Activated gamma-delta T cell treated with anti-CD3 and anti-CD28 coated beads, Interleukin-2, amount 50 U/mL, for 16 hours (primary cell): ENCODE measurements around the gene EXOC6B.

Source experiments
- DNase-seq: peaks from one replicate; pipeline ENCODE4 v3.0.0-alpha.2; 2020; ENCODE audit warnings: low read depth

Gene EXOC6B

DNA sequence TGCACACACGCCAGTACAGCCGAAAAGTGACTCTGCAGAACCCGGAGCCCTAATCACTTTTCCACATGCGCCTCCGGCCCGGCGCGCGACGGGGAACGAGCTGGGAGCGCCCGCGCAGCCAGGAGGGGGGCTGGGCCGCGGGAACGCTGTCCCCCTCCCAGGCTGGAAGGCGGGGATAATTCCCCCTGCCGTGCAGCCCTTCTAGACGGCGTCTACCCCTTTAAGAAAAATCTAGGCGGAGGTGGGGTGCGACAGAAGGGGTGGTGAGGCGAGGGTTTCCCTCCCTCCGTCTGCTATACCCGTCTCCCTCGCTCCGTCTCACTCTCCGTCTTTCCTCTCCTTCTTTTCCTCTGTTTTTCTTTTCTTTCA is 680.6 kb downstream of the EXOC6B start:
- no peak for DNase-seq

DNA sequence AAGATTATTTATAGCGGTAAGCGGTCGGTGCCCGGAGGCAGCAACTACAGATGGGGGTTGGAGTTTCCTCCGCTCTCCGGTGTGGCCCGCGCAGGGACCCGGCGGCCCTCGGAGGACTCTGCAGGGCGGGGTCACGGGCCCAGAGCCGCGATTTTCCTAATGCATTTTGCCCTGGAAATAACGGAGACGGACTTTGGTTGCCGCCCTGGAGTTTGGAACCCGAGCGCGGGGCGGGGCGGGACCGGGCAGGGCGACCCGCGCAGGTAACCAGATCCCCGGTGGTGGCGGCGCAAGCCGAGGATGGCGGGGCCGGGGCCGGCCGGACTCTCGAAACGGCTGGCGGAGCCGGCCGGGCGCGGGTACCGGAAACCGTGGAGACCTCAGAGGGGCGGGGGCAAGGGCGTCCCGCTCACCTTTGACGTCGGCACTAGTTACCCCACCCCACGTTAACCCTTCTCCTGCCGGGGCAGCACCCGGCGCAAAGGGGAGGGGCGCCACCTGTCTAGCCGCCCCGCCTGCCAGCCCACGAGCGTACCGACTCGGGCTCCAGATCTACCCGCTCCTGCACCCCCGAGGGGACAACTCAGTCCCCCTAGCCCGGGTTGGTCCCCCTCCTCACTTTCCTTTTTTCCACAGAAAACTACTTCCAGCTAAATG is 681.1 kb downstream of the EXOC6B start:
- no peak for DNase-seq

DNA sequence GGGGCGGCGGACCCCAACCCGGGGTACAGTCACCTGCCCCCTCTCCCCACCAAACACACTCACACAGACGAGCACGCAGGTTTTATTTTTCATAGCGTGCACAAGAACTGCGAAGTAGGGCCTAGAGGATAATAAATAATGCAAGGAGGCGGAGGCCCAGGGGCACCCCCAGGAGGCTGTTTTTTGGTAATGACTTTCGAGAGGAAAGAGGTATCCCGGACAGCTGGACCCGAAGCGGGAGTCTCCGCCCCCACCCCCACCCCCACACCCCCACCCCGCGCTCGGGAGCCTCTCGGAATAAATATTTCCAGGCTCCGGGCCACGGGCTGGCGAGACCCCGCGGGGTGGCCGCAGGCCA is 681.6 kb downstream of the EXOC6B start:
- no peak for DNase-seq

DNA sequence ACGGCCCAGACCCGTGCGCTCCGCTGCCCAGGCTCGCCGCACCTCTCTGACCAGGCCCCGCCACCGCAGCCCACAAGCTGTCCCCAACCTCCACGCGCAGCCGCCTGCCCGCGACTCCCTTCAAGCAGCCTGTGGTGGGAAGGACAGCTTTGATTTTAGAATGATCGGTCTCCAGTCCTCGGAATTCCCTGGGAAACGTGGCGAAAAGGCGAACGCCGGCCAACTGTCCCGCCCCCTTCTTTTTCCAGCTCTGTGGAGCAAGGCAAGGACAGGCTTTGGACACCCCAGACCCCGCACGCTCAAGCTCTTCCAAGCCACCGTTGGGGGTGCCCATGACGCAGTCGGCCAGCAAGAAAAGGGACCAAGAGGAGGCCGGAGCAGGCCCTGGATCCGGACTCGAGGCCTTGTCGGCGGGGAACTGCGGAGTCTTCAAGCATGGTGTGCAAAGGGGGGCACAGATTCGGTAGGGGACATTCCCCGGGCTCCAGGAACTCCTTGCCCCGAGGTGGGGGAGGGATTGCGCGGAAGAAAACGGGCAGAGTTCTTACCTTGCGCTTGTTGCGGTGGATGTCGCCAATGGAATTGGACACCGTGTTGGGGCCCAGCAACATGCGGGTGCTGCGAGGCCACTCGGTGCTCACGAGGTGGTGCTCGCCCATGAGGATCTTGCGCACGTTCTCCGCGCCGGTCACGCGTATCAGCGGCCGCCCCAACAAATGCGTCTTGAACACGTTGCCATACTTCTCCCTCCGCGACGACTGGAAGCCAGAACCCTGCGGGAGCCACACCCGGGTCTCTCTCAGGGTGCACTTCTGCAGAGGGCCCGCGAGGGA is 682.2 kb downstream of the EXOC6B start:
- DNase-seq = no peak

DNA sequence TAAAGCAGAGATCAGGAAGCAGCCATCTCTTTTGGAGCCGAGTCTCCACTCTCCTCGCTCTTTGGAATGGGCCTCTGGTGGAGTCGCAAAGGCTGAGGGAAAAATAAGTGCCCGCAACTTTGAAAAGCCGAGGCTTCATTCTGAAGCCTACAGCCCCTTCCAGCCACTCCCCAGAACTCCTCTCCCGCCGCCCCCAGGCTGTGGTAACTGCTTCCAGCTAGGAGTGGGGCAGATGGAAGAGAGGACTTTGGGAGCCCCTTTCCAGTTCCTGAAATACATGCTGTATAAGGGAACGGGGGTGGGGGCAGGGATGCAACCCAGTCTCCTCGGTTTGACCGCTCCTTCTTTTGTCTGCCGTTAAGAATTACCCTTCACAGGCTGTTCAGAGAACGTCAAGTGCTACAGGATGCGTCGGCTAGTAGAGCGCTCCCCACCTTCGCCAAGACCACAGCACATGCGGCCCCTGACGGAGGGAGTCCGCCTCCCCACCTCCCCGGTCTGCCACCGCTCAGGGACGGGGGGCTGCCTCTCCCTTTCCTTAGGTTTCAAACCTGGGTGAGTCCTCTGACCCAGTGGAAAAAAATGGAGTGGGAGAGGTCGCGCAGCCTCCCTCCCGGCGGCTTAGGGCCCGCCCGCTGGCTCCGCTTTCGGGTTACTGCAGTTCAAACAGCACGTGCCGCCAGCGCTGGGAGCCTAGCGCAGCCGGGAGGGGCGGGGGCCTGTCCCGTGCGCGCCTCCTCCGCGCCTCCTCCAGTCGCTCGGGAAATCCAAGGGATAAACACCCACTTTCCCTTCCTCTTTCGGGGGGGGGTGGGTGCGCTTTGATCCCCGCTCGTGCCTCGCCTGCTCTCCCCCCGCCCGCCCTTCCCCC is 683.0 kb downstream of the EXOC6B start:
- DNase-seq = no peak

DNA sequence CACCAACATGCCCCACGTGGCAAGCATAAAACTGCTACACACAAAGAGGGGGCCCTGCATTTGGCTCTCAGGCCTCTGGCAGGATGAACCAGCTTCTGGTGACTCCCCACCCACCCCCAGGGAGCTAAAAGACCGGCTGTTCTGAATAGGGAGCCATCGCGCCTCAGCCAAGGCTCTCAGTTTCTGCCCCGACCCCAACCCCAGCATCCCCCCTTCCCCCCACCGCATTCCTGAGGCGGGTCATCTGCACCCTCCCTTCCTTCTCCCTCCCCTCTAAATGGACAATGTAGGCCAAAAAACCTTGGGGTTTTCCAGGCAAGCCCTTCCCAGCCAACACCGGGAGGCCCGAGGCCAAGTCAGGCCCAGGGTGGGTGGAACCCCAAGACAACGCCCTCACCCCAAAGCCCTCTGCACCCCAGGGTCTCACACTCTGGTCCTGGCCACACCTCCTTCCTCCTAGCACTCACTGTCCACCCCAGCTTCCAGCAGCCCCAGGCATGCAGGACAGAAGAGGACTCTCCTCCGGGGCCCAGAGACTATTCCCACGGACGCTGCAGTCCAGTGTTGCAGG is 683.9 kb downstream of the EXOC6B start:
- DNase-seq = no peak

DNA sequence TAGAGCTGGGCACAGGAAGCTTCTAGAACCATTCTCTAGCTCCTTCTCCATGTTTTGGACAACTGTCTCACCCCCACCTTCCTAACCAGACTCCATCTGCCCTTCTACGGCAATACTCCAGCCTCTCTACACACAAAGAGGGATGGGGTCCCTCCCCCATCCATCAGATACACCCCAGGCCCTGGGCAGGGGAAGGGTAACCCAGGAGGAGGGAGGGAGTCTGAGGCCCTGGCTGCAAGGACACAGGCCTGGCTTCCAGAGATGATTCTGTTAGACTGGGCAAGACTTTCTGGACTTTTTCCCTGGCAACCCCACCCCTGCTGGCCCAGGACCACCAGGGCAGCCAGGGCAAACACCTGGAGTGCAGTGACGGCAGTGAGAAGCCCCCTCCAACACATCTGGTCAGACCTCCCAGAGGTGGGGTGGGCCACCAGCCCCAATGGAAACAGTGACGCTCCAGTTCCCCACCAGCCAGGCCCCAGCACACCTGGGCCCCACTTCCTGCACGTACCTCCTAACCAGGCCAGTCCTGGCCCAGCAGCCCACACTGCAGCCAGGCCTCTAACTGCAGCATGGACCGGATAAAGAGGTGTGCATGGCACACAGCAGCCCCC is 684.7 kb downstream of the EXOC6B start:
- no peak for DNase-seq

DNA sequence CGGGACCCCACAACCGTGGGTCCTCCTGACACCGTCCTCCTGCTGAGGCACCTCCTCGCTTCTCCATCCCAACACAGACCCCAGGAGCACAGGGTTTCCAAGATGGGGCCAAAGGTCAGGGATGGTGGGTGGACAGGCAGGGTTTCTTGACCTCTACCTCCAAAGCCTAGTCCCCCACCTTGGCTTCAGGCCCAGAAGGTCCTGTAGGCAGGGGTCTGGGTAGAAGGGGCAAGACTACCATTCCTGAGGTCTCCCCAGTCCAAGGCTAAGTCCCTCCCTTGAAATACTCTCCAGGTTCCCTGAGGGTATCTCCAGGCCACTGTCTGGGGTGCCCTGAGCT is 685.2 kb downstream of the EXOC6B start:
- DNase-seq = no peak

DNA sequence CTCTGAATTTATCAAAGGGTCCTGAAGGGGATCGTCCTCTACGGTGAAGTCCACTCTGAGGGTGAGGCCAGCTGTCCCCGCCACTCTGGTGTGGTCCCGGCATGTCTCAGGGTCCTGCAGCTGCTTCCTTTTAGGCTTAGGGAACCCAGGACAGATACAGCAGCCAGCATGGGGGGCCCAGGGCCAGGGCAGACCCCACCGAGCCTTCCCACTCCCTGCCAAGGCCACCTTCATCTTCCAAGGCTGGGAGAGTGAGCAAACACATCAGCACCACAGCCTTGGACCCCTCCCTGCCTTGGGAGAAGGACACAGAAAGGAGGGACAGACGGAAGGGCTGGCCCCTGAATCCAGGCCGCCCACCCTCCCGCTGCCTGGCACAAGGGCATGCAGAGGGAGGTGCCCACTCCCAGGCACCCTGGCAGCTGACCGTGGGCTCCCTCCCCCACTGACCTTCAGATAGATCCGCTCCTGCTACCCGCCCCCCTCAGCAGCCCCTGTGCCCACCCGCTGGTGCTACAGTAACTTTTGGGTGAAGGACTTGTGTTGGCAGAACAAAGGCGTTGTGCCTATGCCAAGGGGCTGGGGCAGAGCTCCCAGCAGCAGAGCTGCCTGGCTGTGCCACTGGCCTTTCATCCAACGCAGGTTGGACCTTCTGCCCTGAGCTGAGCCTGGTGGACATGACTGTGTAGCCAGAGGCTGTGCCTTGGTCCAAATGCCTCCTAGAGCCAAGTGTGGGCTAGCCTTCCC is 685.8 kb downstream of the EXOC6B start:
- DNase-seq = no peak

DNA sequence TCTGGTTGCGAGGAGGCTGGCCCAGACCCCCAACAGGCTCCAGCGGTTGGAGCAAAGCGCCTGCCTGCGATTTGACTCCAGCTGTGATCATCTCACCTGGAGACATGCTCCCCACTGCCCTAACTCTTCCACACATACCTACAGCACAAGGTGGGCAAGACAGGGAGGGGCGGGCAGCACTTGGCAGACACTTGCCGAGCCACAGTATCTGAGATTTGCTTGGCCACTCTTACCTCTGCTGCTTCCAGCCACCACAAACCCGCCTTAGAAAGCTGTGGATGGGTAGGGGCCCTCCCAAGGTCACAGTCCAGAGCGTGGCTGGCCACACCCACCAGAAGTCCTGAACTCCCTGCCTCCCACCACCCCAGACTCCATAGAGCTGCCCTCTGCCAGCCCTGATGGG is 686.4 kb downstream of the EXOC6B start:
- no peak for DNase-seq

DNA sequence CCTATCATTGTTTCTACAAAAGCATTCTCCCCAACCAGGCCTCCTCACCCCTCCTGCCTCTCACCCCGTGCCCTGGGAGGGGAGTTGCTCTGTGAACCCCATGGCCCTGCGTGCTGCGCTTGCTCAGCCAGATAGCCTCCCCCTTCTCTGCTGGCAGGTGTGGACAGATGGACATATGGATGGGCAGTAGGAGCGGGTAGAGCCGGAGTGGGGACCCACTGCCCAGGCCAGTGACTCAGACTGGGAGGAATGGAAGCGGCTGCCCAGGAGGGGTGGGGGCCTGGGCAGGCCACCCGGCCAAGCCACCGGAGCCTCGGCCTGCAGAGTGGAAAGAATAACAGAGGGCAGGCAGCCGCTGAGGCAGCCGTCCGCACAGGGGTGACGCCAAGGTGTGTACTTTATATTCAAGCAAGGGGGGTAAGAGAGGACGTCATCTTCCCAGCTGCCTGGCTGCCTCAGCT is 686.9 kb downstream of the EXOC6B start:
- DNase-seq = no peak

DNA sequence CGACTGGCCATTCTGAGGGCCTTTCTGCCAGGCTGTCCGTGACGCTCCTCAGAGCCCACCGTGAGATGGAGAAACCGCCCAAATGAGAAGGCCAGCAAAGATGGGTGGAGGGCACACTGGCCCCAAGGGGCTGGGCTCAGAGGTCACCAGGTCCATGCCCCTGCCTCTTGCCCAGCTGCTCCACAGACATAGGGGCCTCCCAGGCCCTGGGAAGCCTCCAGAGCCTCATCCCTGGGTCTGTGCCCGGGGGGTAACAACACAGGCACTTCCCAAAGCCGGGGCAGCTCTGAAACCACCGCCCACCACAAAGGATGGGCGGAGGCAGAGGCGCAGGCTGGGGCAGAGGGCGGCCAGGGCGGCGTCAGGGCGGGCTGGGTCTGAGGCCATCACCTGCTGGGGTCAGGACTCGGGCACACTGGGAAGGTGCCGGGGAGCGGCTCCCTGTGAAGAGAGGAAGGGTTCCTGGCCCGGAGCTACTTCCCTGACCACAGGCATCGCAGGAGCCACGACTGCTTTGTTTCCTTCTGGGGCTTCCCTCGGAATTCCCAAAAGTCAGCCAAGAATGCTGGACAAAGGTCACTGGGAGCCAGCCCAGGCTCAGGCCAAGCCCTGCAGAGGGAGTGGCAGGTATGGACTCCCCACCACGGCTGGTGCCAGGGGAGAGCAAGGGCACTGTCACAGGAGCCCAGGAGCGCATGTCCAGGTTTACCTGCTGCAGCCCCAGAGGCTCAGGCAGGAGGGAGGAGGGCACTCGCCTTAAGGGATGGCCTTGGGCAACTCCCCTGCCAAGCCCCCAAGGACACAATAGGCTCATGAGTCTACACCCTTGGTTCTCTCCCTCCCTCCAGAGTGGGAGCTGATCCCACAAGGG is 687.6 kb downstream of the EXOC6B start:
- DNase-seq = no peak

DNA sequence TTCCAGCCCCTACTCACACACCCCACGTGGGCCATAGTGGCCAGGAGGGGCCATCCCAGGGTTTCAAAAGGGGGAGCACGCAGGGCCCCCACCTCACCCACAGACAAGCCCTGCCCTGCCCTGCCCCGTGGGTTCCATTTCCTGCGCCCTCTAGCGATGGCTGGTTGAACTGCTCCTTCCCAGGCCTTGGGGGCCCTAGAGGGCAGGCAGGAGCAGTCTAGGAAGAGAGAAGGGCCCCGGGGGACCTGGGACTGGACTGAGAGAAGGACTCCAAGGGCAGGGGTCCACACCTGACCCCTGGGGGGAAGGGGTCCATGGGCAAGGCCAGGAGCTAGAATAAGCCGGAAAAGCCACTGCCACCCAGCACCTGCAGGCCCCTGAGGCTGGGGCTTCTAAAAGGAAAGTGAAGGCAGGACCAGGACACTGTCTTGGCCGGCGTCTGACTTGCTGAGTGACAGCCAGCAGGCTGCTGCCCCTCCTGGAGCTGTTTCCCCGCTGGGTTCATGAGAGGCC is 688.3 kb downstream of the EXOC6B start:
- peak; percentile 32 for DNase-seq

DNA sequence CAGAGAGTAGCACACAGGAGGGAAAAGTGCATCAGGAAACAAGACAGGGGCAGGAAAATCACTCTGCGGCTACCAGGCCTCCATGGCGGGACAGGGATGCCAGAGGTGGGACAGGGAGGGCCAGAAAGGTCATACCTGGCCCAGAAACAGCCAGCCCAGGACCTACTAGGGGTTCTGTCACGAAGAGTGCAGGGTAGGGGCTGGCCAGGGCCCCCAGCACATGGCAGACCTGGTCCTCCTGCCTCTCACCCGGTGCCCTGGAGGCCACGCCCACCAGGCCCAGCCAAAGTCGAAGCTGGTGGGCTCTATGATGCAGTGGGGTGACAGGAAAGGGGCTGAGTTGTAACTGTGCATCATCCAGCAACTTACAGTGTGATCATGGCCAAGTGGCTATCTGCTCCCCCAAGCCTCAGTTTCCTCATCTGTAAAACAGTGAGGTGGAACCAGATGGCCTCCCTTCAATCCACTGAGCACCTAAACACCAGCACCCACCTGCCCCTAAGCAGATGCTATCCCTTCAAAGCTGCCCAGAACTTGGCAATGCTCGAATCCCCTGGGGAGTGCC is 688.8 kb downstream of the EXOC6B start:
- DNase-seq = no peak

DNA sequence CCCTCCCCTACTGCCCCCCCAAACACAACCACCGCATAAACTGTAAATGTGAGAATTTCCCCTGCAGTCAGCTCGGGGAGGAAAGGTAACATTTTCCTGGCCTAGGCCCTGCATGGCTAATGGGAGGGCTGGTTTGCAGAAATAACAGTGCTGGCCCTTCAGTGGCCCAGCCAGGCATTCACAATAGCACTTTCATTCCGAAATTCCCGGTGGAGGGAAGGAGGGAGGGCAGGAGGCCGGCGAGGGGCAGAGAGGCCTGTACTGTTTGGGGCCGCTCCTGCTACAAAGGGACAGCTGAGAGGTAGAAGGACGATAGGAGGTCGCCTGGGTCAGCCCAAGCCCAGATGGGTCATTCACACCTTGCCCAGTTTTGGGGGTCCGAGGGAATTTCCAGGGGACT is 689.5 kb downstream of the EXOC6B start:
- no peak for DNase-seq

DNA sequence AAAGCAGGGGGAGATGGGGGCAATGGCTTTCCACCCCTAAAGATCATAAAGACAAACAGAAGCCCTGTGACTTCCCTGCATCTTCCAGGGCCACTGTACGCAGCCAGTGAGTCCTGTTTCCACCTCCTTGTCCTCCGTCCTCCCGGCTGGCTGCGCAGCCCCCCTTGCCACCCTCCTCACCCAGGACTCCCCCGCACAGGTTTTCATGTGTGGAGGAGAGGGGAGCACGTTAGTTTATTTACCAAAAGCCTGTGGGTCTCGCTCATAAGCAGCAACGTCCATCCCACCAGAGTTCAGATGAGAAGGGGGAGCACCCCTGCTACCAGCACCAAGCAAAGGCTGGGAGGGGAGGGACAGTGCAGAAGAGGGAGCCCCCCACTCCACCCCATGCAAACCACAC is 689.9 kb downstream of the EXOC6B start:
- no peak for DNase-seq

DNA sequence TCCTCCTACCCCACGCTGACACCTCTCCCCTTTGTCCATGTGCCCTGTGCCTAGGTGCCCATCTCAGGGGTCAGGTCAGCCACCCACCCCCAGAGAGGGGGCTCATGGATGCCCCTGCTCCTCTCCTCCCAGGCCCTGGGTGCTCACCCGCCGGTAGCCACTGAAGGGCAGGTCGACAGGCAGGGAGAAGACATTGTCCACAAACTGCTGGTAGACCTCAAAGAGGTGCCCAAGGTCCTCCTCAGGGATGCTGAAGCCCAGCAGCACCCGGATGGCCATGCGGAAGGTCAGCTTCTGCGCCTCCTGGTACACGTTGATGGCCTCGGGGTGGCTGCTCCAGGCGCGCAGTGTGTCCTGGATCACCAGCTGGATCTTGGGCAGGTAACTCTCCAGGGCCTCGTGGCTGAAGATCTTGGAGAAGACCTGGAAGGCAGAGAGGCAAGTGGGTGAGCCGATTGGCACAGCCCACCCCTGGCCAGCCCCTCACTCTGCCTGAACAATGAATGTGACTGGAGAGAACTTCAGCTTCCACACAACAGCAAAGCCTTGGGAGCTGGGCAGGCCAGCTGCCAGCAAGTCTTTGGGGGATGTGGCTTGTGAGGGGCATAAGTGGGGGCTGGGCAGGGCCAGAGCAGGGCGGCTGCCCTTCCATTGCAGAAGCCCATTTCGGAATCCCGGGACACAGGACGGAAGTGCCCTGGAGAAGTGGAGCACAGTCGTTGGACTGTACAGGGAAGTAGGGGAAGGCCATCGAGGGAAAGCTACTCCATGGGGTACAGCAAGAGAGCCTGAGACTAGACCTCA is 690.6 kb downstream of the EXOC6B start:
- no peak for DNase-seq

DNA sequence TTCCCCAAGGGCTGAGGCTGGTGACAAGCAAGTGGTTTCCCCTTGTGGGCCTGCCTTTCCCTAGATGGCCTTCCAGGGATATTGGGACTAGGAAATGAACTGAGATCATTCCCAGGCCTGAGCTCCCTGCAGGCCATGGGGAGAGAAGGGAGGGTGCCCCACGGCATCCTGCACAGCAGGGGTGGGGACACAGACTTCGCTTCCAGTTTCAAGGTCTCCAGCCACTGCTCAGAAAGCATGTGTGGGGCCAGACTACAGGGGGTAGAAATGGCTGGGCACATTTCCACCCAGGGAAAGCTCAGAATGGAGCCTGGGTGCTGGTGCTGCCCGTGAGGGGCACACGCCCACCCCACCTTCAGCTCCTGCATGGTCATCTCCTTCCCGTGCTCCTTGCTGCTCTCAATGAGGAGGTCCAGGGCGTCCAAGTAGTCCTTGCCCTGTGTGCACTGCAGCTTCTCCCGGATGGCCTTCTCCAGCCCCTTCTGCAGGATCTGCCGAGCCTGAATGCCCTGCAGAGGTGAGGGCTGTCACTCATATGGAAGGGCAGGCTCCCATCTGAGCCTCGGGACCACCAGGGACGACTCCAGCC is 691.3 kb downstream of the EXOC6B start:
- no peak for DNase-seq
